Mammary epithelial cell (primary cell): ENCODE data around the gene TXNRD1.

Experiments
- EZH2 ChIP-seq: IDR thresholded peaks from 2 replicates; pipeline ENCODE4 v1.6.1; 2012; ENCODE audit warnings: low read length, inconsistent platforms, borderline replicate concordance
- TF ChIP-seq, protein P1 (sequence below), 2 donors: IDR thresholded peaks in 1 of 2; conservative IDR thresholded peaks in 1 of 2; 2 replicates each; pipeline ENCODE4 v1.5.1; 2011 to 2012; ENCODE audit warnings: inconsistent platforms in 2 of 2, low read length in 2 of 2, mild to moderate bottlenecking in 2 of 2, control low read depth in 1 of 2, low read depth in 1 of 2; ENCODE audit not compliant: insufficient read depth in 1 of 2; ENCODE audit errors: extremely low read depth in 1 of 2

- TF ChIP-seq, protein P1, sequence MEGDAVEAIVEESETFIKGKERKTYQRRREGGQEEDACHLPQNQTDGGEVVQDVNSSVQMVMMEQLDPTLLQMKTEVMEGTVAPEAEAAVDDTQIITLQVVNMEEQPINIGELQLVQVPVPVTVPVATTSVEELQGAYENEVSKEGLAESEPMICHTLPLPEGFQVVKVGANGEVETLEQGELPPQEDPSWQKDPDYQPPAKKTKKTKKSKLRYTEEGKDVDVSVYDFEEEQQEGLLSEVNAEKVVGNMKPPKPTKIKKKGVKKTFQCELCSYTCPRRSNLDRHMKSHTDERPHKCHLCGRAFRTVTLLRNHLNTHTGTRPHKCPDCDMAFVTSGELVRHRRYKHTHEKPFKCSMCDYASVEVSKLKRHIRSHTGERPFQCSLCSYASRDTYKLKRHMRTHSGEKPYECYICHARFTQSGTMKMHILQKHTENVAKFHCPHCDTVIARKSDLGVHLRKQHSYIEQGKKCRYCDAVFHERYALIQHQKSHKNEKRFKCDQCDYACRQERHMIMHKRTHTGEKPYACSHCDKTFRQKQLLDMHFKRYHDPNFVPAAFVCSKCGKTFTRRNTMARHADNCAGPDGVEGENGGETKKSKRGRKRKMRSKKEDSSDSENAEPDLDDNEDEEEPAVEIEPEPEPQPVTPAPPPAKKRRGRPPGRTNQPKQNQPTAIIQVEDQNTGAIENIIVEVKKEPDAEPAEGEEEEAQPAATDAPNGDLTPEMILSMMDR (conservative IDR thresholded peaks at IDR 0.05 in 1 of 2, IDR thresholded peaks at IDR 0.05 in 1 of 2; ENCODE audit: extremely low read depth in 1 of 2, insufficient read depth in 1 of 2, low read depth in 1 of 2, low read length in 2 of 2): no peak
- TF ChIP-seq EZH2: no peak
These were observed 32.8 kb upstream of the TXNRD1 start for GRCh38 chr12:104182621-104183378.
